ENCODE results near the gene ITIH4.

ITIH4 gene

DNA sequence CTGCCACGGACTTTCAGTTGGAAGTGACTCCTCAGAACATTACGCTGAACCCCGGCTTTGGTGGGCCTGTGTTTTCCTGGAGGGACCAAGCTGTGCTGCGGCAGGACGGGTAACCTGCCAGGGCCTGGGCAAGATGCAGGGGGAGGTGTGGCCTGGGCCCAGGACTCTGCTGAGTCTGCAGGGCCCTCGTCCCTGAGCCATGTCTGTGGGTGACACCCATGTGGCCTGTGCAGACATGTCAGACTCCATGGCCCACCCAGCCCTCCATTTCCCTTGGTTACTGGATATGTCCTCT, 40.8 kb downstream of the ITIH4 start:
- TF ChIP-seq CTCF (IDR thresholded peaks at IDR 0.05; ENCODE audit: low read depth, low read length), result no peak

GRCh38 chr3:52788890-52789745, 41.4 kb downstream of the ITIH4 start:
- H3K4me3 ChIP-seq (ENCODE audit: low read depth, low read length), result no peak overlapping the region
- no peak for TF ChIP-seq CTCF (IDR thresholded peaks at IDR 0.05; ENCODE audit: low read depth, low read length)

More for the DNA sequence above, 40.8 kb downstream of the ITIH4 start:
- no peak overlapping the region for H3K4me3 ChIP-seq (ENCODE audit: low read depth, low read length)

DNA sequence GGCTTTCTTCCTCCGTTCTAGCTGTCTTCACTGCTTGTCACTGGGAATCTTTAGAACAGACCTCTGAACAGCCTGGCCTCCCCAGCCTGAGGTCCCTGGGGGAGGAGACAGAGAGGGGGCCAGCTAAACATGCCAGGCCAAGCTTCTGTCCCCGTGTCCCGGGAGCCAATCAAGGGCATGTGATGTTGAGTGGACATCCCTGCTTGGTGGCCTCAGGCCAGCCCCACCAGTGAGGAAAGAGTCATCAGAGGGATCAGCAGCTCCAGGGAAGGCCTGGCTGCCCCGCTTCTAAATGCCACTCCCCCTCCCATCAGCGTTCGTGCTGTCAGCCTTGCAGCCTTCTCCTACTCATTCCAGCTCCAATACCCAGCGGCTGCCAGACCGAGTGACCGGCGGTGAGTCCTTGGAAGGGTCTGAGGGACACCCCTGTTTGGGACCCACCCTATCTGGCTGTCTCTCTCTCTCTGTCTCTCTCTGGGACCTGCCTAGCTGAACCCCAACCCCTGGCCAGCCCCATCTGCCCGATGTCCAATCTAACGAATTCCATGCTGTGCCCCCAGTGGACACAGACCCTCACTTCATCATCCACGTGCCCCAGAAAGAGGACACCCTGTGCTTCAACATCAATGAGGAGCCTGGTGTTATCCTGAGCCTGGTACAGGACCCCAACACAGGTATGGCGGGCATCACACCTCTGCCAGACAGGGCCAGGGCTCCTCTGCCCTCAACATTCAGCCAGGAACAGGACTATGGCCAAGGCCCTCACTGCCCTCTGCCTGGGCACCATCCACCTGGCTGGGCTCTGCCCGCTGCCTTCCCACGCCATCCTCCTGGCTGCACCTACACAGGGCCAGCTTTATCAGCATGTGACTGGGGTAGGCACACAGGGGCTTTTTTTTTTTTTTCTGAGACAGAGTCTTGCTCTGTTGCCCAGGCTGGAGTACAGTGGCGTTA, 42.5 kb downstream of the ITIH4 start:
- no peak overlapping the region for H3K4me3 ChIP-seq (ENCODE audit: low read depth, low read length)
- no peak for TF ChIP-seq CTCF (IDR thresholded peaks at IDR 0.05; ENCODE audit: low read depth, low read length)

GRCh38 chr3:52787246-52787645, 43.2 kb downstream of the ITIH4 start:
- TF ChIP-seq CTCF (IDR thresholded peaks at IDR 0.05; ENCODE audit: low read depth, low read length), result no peak
- no peak overlapping the region for H3K4me3 ChIP-seq (ENCODE audit: low read depth, low read length)

DNA sequence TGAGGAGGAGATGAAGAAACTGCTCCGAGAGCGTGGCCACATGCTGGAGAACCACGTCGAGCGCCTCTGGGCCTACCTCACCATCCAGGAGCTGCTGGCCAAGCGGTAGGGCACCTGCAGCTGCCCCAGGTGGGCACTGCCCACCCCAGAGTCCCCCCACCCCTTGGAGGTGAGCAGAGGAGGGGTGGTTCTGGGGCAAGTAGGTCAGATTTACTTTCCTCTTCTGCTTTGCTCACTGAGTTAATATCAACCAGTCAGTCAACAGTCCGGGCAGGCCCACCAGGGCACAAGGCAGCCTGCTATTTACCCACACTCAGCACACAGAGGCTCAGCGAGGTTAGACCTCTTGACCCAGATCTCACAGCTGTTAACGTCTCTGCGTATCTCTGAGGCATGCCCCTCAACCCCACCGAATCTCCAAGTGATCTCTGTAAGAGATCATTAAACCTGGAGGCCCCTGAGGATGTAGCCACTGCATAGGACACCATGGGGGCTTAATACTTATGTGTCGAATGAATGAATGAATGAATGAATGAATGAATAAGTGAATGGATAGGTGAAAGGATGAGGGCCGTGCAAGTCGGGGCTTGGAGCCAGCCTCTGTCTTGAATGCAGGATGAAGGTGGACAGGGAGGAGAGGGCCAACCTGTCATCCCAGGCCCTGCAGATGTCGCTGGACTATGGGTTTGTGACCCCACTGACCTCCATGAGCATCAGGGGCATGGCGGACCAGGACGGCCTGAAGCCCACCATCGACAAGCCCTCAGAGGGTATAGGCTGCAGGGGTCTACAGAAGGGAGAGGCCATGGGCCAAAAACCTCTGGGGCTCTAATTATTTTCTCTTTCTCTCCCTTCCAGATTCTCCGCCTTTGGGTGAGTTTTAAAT, 43.9 kb downstream of the ITIH4 start:
- no peak for TF ChIP-seq CTCF (IDR thresholded peaks at IDR 0.05; ENCODE audit: low read depth, low read length)
- no peak overlapping the region for H3K4me3 ChIP-seq (ENCODE audit: low read depth, low read length)

DNA sequence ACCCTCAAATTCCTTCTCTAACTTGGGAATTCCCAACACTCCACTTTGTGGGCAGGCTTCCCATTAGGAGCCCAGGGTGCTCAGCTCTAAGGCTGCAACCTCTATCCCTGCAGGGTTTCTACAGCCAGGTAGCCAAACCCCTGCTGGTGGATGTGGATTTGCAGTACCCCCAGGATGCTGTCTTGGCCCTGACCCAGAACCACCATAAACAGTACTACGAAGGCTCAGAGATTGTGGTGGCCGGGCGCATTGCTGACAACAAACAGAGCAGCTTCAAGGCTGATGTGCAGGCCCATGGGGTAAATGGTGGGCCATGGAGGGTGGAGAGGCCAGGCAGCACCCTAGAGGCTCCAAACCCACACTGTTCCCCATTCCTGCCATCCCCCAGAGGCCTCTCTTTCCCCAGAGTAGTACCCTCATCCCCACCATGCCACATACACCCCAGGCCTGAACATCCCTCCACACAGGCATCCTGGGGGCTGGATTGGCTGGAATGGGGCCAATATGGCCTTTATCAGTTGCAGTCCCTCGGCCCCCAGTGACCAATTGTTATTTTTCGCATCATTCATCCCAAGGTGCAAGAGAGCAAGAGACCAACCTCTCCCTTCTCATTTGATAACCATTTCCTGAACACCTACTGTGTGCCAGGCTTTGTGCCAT, 45.4 kb downstream of the ITIH4 start:
- no peak overlapping the region for H3K4me3 ChIP-seq (ENCODE audit: low read depth, low read length)
- no peak for TF ChIP-seq CTCF (IDR thresholded peaks at IDR 0.05; ENCODE audit: low read depth, low read length)
